Activated CD4-positive, CD25-positive, alpha-beta regulatory T cell treated with anti-CD3 and anti-CD28 coated beads, Interleukin-2, amount 50 U/mL, for 72 hours (primary cell): Measurements from ENCODE around the gene ERLIN1.

Experiments used
- DNase-seq: peaks from one replicate; pipeline ENCODE4 v3.0.0; 2021

ERLIN1 gene

GRCh38 chr10:100168313-100168643 is 17.6 kb downstream of the ERLIN1 start:
- no peak for DNase-seq

GRCh38 chr10:100167553-100168312 is 18.1 kb downstream of the ERLIN1 start:
- no peak for DNase-seq

- DNase-seq = no peak
Measured at GRCh38 chr10:100163704-100164621, 21.9 kb downstream of the ERLIN1 start.

- no peak for DNase-seq
Measured at GRCh38 chr10:100162696-100163095, 23.1 kb downstream of the ERLIN1 start.

GRCh38 chr10:100158044-100158805 is 27.6 kb downstream of the ERLIN1 start:
- DNase-seq = no peak

- DNase-seq = no peak
Measured at GRCh38 chr10:100157156-100157555, 28.7 kb downstream of the ERLIN1 start.

GRCh38 chr10:100155936-100156335 is 29.9 kb downstream of the ERLIN1 start:
- no peak for DNase-seq

- no peak for DNase-seq
Measured at GRCh38 chr10:100154666-100155065, 31.2 kb downstream of the ERLIN1 start.

- no peak for DNase-seq
Measured at GRCh38 chr10:100153239-100153825, 32.5 kb downstream of the ERLIN1 start.

GRCh38 chr10:100151723-100152300 is 34.0 kb downstream of the ERLIN1 start:
- no peak for DNase-seq

- no peak for DNase-seq
Measured at GRCh38 chr10:100148353-100149211, 37.2 kb downstream of the ERLIN1 start.

- DNase-seq = no peak
Measured at GRCh38 chr10:100146875-100147650, 38.8 kb downstream of the ERLIN1 start.

GRCh38 chr10:100146398-100146797 is 39.4 kb downstream of the ERLIN1 start:
- no peak for DNase-seq

- no peak for DNase-seq
Measured at GRCh38 chr10:100143756-100144155, 42.1 kb downstream of the ERLIN1 start.

- DNase-seq = no peak
Measured at GRCh38 chr10:100141446-100142087, 44.3 kb downstream of the ERLIN1 start.

- no peak for DNase-seq
Measured at GRCh38 chr10:100140070-100140469, 45.8 kb downstream of the ERLIN1 start.

GRCh38 chr10:100138921-100139496 is 46.8 kb downstream of the ERLIN1 start:
- no peak for DNase-seq

GRCh38 chr10:100135486-100135885 is 50.3 kb downstream of the ERLIN1 start:
- DNase-seq = no peak

- no peak for DNase-seq
Measured at GRCh38 chr10:100133801-100134200, 52.0 kb downstream of the ERLIN1 start.

- DNase-seq = no peak
Measured at GRCh38 chr10:100132427-100132826, 53.4 kb downstream of the ERLIN1 start.
